Stimulated activated CD4-positive, alpha-beta T cell treated with anti-CD3 and anti-CD28 coated beads, Interleukin-4, amount 100 ng/mL, for 4 hours (primary cell): Measurements from ENCODE around the gene GSN.

Experiments
- DNase-seq, 2 experiments: peaks; one replicate each; pipeline ENCODE4 v3.0.0-alpha.2; 2020

Gene GSN

GRCh38 chr9:121273064-121273775 lies 5.3 kb downstream of the GSN start:
- DNase-seq: no peak

- DNase-seq: no peak
These were observed 6.9 kb downstream of the GSN start for GRCh38 chr9:121274851-121275250.

- DNase-seq: no peak
These were observed 8.1 kb downstream of the GSN start for GRCh38 chr9:121275781-121276658.

DNA sequence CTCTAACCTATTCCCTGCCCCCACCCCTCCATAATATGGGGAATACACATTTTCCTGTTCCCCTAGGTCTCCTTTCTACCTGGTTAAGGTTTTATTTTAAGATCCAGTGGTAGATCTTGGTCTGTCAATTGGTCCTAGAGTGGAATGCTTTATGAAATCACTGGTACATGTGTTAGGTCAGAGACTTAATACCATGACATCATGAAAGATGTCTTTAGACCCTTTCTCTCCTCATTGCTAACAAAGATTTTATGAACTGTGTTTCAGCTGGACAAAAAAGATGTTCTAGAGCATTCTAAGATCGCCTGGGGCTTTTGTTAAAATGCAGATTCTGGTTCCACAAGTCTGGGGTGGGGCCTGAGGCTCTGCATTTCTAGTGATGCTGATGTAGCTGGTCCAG lies 9.1 kb downstream of the GSN start:
- no peak for DNase-seq

DNA sequence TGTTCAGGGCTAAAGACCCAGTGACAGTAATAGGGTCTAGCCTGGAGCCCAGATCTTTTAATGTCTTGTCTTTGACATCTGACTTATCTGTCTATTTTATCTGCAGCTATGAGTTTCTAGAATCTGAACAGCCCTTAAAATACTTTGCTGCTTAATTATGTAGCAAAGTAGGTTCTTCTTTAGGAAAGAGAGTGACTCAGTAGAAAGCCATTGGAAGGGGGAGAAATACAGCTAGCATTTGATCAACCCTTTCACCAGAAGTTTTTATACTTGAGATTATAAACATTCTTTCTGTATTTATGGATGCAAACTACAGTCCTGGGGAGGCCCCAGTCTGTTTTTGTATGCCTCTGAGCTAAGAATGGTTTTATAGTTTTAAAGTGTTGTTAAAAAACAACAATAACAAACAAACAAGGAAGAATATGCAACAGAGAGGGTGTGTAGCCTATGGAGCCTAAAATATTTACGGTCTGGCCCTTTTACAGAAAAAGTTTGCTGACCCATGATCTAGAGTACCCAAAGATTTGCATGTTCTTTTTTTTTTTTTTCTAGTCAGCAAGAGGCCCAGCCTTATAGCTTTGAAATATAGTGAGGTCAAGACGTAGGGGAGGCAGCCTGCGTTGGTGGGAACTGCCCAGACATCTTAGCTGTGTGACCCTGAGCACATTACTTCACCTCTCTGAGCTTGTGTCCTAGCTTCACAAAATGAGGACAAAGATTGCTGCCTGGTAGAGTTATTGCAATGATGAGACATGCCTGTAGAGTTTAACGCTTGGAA lies 9.7 kb downstream of the GSN start:
- no peak for DNase-seq

GRCh38 chr9:121278477-121279261 lies 10.7 kb downstream of the GSN start:
- peak; percentile 19 to 22 for DNase-seq

DNA sequence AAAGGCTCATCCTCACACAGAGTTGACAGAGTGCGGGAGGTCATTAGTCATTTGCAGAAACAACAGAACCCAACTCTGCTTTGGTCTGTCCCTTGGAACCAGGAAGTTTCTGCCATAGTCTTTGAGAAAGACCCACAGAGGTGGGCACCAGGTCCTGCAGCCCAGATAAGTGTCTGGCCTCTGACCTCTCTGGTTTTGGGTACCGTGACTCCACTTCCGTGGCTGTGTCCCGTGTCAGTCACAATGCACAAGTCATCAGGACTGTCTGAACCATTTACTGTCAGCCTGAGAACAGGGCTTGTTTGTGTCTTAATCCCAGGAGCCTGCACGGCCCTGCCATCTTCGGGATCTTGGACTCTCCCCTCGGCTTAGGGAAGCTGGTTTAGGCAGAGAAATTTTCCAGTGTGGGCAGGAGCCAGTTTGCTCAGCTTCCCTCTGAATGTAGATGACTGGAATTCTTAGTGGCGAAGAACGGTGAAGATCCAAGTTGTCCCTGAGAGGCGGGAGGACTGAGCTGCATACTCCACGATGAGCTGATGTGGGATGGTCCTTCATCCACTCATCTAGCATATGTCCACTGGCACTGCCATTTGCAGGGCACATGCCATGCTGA lies 11.9 kb downstream of the GSN start:
- DNase-seq: no peak

GRCh38 chr9:121280715-121281613 lies 13.0 kb downstream of the GSN start:
- DNase-seq: no peak

- DNase-seq: no peak
These were observed 13.8 kb downstream of the GSN start for GRCh38 chr9:121281614-121282276.

DNA sequence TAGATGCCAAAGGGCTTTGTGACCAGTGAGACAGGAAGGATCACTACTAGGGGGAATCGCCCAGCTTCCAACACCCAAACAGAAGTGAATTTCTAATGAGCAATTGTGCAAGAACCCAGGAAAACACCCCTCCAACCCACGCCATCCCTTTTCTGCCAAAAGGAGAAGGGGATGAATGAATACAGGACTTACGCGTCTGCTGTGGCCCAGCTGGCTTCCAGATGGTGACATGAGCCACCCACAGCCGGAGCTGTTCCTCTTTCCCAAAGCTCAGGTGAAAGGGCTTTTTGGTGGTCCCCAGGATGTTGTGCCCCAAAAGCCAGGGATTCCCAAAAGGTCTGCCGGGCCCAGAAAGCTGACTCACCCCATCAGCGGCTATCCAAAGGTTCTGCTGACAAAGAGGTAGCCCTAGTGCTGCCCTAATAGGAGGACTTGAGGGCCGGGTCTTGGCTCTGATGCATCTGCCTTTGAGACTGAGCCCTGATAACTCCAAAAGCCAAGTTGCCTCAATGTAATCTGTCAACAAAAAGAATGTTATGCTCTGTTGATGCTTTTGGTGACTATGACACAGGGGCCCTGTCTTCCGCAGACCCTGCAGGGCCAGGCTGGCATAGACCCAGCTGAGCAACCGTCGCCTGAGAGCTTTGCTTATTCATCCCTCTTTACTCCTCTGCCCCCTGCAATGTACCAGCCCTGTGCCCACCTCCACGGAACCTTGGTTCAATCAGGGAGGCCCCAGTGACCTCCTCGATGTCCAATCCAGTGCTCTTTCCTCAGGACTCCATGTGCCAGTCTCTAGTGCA lies 14.5 kb downstream of the GSN start:
- no peak for DNase-seq

- no peak for DNase-seq
These were observed 15.1 kb downstream of the GSN start for GRCh38 chr9:121283080-121283398.

DNA sequence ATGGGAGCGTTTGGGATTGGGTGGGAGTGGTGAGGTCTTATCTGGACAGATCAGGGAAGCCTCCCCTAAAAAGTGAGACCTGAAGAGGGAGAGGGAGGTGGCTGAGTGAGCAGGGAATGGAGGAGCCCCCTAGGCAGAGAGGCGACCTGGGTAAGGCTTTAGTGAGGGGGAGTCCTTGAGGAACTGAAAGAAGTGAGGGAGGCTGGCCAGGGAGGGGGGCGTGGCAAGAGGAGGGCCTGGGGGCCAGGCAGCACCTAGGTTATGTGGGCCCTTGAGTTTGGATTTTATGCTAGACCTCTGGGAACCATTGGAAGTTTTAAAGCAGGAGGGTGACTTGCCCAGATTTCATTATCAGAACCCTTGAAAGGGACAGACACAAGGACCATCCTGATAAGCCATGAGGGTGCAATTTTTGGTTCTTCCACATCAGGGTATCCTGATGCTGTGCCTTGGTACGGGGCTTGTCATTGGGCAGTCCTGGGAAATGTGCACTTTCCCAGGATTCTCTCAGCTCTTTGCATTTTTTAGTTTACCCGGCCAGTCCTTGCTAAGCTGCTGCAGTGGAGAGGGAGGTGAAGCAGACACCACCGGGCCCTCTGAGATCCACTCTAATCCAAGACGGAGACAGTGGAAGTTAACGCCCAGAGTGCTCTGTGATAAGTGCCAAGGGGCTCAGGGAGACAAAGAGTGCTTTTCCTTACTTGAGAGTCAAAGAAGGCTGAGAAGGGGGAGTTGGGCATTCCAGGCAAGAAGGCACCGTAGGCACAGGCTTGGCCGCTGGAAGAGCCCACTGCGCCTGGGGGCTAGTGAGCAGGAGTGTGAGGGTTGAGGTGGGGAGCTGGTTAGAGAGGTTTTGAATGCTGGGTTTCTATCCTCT lies 16.1 kb downstream of the GSN start:
- no peak for DNase-seq

DNA sequence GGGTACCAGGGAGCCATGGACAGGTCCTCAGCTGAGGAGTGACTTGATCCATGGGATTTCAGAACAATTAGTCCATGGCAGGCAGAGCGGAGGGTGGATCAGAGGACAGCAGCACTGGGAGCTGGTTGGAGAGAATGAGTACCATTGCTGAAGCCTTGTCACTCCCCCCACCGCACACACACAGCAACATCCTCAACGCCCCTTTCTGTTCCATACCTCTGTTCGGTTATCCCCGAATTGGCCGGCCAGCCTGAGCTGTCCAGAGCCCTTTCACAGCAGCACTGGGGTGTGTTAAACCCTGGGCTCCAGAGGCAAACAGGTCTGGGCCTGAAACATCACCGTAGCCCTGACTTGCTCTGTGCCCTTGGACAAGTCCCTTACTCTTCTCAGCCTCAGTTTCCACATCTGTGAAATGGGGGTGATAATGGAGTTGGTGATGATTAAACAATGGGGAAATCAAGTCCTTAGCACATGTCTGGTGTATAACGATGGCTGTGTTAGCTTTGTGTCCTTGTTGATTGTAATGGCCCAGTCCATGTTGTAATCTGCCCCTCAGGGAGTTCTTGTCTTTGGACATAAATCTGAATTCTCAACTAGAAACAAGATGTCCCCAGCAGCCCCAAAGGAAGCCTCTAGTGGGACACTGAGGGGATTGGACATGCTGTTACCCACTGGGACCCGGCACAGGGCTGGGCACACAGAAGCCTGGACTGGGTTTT lies 16.9 kb downstream of the GSN start:
- DNase-seq: no peak

GRCh38 chr9:121285835-121286687 lies 18.1 kb downstream of the GSN start:
- no peak for DNase-seq

GRCh38 chr9:121286688-121286972 lies 18.7 kb downstream of the GSN start:
- no peak for DNase-seq

DNA sequence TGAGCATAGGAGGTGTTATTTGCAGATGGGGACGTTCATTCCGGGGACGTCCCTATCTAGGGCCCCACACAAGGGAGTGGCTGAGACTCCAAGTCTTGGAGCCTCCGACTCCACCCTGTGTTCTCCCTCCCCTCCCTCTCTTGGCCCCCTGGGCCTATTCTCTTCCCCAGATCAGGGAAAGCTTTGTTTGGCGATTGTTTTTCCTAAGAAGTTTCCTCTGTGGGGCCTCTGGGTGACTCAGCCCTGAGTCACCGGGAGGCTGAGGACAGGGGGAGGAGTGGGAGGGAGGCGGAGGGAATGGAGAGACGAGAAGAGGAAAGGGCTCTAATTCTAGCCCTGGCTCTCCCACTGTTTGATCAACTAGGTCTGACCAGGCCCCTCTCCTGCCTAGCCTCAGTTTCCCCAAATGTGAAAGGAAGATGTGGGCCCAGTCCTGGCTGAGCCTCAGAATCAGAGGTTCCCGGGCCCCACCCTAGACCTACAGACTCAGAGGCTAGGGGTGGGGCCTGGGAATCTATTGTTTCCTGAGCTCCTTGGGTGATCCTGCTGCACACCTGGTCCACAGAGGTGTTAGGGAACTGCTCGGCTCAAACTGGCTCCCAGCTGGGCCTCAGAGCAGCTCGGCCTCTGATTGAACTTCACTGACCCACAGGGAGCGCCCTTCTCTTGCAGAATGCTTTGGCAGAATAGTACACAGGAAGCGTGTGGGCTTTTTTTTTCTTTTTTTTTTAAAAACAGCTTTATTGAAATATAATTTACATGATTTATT lies 19.2 kb downstream of the GSN start:
- DNase-seq: peak in 1 of 2 experiments; percentile 39

DNA sequence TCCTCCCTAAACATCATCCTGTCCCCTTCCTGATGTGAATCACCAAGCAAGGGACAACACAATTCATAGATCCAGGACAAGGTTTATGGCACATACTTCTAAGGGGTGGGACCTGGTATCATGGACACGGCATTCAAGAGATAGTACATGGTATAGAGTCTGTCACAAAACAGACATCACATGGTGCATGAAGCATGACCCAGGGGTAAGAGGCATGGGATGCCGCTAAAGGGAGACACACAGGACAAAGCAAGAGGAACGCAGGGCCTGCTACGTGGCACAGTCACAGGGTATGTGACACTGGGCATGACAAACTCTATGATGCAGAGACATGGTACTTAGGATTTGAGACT lies 20.7 kb downstream of the GSN start:
- DNase-seq: no peak
